ENCODE measurements around the gene PSTPIP1.

The PSTPIP1 gene

DNA sequence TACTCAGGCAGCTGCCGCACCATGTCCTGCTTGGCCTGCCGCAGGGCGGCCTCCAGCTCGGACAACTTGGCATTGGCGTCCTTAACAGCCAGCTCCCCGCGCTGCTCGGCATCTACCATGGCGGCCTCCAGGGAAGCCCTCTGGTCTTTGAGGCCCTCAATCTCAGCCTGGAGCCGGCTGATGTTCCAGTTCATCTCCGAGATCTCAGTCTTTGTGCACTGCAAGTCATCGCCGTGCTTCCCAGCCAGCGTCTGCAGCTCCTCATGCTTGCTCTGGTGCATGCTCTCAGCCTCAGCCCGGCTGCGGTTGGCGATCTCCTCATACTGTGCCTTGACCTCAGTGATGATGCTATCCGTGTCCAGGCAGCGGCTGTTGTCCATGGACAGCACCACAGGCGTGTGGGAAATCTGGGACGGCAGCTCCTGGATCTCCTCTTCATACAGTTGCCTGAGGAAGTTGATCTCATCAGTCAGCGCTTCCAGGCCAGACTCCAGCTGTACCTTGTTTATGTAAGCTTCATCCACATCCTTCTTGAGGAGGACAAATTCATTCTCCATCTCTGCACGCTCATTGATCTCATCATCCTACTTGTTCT is 15.5 kb upstream of the PSTPIP1 start:
- DNase-seq = no peak

DNA sequence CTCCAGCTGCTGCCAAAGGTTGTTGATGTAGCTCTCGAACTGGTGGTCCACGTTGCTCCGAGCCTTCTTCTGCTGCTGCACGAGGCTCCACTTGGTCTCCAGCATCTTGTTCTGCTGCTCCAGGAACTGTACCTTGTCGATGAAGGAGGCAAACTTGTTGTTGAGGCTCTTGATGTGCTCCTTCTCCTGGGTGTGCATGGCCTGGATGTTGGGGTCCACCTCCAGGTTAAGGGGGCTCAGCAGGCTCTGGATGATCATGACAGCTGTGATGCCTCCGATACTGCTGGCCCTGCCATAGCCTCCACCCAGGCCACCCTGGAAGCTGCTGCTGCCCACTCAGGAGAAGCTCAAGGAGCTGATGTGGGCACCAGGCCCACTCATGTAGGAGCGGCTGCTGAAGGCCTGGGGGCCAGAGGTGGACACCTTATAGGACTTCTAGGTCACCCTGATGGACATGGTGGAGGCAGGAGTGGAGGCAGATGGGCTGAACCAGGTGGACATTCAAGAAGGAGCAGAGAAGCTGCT is 14.9 kb upstream of the PSTPIP1 start:
- no peak for DNase-seq

DNA sequence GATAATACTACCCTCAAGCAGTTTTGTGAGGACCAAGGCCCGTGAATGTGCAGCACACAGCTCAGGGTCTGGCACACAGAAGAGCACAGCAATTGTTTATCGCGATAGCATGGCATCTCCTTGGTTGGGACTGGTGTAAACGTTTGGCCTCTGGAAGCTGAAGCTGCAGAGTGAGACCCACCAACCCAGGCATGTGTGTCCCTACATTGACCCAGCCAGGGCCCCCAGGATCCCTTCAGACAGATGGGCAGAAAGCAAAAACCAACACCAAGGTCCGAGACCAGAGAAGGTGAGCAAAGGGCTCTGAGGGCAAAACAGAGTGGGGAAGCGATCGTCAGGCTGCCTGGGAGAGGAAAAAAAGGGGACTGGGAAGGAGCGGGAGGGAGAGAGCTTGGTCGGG is 12.6 kb upstream of the PSTPIP1 start:
- DNase-seq = no peak

DNA sequence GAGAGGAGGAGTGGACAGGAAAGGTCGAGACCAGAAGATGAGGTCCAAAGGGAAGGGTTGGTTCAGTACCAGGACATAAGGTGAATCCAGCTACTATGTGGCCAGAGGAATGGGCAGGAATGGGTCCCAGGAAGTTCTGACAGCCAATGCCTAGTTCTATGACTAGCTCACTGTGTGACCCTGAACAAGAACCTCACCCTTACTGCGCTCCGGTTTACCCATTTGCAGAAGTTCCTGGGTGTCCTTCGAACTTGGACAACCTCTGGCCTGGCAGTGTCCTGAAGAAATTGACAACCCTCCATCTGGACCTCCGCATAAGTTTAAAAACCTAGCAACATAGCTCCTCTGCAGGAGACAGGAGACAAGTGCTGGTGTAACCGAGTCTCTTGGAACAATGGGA is 12.2 kb upstream of the PSTPIP1 start:
- DNase-seq = no peak

DNA sequence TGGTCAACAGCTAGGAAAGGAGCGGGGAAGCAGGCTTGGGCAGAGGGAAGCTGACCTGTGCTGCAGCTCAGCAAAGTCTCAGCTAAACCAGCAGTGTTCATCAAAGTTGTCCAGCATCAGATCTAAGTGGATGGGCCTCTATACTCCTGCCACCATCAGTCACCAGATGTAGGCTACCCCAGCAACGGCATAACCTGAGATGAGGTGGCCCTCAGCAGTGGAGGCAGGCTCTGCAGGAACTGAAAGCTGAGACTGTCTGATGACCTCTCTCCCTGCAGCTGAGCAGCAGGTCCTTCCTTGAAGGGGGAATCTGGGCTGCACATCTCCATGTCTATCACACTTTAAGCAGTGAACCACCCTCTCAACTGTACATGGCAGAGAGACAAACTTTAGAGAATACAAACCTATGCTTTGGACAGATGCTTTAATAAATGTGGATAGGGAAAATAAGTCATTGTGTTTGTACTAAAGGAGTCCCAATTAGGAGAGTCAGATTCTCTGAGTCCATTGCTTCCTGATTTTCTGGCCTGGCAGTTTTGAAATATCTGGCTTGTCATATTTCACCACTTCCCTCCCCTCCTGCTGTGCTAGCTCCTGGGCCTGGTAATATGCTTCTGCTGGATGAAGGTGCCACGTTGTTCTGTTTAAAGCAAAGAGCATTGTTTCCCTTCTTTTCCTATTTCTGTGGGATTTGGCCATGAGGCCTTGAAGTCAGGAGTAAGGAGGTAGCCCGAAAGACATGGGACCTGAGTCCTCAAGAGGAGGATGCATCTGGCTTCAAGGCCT is 11.1 kb upstream of the PSTPIP1 start:
- no peak for DNase-seq

DNA sequence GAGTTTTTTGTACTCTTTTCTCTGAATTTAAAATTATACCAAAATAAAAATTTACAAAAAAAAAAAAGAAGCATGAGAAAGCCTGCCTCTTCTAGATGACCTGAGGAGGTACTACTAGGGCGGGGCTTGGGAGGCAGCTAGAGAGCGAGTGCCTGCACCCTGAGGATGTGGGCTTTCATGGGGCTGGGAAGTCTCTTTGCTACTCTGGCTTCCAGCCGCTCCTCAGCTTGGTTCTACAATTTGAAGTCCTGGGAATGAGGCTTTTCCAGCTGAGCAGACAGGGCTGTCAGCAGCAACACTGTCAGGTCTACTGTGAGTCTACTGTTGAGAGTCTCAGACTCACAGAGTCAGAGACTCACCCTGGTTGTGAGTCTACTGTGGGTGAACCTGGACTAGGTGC is 8.2 kb upstream of the PSTPIP1 start:
- DNase-seq = no peak

DNA sequence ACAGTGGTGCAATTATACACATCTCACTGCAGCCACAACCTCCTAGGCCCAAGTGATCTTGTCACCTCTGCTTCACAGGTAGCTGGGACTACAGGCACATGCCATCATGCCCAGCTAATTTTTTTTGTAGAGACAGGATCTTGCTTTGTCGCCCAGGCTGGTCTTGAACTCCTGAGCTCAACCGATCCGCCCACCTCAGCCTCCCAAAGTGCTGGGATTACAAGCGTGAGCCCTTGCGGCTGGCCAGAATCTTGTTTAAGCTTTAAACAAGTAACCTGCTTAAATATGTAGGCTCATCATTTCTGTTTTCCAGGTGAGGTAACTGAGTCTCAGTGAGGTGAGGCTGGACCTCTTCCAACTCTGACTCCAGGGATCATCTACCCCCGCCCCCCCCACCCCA is 7.7 kb upstream of the PSTPIP1 start:
- no peak for DNase-seq

DNA sequence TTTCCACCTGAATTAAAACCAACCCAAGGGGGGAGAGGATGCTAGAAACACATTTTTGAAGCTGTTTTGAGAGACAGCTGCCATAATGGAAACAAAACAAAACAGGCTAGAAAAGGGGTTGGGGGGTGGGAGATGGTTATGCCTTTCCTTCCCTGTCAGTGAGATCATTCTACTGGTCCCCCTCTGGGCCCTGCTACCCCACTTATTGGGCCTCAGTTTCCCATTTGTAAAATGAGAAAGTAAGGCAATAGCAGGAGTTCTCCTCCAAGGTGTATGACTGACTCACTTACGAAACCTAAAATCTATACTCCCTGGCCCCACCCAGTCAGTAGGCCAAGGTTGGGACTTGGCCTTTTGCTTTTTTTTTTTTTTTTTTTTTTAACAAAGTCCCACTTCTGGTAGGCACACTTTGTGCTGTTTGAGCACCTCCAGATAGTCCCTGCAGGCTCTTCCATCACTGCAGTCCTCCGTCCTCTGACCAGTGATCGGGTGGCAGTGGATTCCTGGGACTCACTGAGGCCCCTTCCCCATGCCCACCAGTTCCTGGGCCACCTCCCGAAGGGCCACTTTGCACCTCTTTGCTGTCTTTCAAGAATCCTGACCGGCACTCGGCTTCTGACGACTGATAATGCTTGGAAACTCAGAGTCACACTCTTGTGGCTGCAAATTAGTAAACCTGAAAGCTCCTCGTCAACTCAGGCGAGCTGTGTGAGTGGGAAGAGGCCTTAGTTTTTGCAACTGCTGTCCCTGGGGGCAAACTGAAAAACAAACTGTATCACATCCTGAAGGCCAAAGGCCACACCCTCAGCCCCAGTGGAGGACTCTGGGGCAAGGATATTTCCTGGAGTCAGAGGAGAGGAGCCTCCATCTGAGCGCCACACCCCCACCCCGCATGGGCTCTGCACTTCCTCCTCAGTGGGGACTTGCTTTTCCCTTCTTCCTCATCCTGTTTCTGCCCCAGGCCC is 6.7 kb upstream of the PSTPIP1 start:
- no peak for DNase-seq

DNA sequence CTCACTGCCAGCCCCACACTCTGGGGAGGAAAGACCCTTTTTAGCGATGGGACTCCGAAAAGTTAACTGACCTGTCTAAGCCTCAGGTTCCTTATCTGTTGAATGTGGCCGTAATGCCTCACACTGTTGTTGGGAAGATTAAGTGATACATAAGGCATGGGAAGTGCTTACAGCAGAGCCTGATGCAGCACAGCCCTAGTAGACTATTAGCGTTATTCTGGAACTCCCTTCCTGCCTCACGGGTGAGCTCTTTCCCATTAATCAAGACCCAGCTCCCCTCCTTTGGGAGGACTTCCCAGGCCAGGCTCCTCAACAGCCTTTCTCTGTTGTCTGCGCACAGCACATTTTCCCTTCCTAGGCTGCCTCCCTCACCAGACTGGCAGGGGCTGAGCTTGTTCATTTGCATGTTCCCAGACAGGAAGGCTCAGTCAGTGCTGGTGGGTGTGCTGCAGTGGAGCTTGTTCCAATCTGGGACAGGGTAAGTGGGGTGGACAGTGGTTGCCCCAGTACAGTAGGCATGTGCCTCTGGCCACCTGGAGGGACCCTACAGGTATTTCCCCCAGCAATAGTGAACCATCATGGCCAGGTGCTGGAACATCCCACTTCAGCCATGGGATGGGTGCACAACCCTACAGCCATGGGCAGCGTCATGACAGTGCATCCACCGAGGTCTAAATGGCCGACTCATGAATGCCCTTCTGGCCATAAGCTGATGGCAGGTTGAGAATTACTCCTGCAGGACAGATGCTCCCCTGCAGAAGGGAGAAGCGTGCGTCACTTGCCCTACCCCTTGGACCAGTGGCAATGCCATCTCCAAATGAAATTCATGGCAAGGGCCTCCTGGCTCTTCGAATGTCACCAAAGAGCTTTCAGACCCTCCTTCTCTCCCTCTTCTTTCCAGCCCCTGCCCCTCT is 5.8 kb upstream of the PSTPIP1 start:
- DNase-seq = no peak

DNA sequence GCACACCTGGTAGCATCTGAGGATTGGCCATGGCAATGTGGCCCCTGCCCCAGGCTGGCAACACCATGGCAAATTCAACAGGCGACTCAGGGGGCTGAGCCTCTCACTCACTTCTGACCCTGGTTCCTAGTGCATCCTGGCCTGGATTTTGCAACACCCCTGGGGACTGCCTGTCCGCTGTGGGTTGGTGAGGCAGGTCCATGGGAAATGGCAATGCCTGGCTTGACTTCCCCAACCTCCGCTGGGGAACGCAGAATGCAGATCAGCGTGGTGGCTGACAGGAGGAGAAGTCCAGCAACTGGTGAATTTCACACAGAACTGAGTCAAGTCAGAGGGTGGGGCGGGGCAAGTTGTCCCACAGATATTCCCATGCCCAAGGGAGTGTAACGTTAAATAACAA is 3.9 kb upstream of the PSTPIP1 start:
- no peak for DNase-seq

DNA sequence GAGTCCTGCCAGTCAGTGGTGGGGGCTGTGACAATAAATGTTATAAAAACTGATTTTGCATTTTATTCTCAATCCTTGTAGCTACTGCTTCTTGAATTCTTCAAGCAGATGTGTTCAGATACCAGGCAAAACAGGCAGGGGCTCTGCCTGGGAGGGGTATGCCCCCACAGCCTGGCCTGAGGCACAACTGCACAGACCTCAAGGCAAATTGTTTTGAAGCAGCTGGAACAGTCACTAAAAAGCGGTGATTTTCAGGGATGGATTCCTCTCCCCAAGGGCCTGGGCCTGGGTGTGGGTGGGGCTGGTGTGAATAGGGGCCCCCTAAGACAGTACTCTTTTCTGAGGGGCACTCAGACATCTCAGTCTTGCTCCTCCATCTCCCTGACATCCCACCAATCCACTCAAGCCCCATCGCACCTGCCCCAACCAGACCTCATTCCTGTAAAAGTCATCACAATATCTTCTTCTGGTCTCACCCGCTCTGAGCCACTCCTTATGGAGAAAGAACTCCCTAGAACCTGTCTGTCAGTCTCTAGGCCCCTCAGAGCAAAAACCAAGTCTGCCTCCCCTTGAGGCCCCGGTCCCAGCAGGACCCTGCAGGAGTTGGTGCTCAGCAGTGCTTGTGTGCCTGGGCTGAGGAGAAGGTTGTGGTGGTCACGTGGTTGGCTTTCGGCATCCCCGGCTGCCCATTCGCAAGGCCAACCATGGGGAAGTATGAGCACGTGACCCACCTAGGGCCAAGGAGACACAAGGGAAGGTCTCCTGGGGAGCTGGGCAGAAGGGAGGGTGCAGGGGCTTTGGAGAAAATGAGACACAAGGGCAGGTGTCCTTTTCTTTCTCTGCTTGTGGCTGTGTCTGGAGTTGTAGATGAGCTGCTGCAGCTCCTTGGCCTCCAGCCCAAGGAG is 2.9 kb upstream of the PSTPIP1 start:
- no peak for DNase-seq

DNA sequence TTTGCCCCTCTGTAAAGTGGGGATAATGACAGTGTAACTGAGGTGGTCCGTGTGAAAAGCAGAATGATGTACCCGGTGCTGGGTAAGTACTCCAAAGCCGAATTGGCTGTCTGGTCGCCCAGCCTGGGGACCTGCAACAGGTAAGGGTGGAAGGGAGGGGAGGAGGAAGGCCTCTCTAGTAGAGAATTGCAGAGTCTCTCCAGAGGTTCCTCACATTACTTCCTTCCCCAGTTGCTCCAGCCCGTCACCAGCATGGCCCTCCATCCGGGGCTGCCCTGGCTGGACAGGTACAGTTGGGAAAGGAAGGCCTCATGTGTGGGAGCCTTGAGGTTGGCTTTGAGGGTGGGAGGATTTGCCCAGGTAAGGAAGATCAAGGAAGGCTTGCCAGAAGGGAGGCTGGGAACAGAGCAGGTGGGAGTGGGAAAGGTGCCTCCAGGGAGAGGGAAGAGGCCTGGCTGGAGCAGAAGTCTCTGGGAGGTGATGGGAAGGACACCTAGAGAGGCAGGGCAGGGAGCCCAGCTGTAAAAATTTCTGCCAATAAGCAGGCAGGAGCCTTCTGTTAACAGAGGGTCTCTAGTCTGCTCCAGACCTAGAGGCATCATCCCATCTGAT is 1.7 kb upstream of the PSTPIP1 start:
- DNase-seq = no peak

DNA sequence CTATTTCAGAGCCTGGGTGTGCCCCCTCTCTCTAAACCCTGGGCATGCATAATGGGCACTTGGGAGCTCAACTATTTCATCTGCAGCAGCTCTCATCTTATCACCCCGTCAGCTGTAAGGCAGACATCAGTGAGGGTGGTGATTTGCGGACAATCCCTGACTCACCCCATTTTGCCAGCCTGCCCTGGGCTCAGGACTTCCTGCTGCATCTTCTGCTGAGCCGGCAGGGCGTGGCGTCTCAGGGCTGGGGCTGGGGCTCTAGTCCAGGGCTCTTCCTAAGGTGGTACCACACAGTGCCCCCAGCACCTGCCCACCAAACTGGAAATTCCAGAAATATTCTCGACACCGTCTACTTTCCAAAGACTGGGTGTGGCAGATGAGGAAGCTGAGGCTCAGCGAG is 925 bp upstream of the PSTPIP1 start:
- DNase-seq = no peak

DNA sequence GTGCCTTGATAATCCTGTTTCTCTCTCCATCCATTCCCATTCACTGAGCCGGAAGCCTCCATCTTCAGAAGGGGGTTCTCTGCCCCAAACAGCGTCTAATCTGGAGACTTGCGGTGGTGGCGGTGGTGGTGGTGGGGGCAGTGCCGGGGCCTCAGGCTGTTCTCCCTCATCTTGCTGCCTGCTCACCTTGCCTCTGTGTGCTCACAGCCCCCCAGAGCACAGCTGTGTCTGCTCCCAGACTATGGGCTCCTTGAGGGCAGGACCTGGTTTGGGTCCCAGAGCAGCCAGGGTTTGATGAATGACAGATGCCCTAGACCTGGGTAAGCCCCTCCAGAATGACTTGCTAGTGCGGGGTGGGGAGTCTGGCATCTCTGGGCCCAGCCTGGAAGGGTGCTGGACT is 430 bp upstream of the PSTPIP1 start:
- DNase-seq = no peak

DNA sequence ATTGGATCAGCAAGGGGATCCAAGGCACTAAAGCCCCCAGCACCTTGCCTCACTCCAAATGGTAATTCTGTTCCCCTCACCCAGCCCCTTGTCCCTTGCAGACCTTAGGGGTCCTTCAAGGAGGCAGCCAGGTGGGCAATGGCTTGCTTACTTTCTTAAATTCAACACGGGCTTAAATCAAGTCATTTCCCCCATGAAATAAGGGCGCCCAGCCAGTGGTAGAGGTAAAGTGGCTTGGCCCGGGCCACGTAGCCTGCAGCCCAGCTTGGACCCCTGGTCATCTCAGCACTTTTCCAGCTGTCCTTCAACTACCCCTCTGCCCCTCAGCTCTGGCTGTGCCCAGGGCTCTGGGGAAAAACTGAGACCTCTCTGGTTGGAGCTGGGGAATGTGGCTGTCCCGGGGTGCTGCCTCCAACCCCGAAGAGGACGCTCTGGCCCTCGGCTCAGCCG is 1.2 kb downstream of the PSTPIP1 start:
- no peak for DNase-seq

DNA sequence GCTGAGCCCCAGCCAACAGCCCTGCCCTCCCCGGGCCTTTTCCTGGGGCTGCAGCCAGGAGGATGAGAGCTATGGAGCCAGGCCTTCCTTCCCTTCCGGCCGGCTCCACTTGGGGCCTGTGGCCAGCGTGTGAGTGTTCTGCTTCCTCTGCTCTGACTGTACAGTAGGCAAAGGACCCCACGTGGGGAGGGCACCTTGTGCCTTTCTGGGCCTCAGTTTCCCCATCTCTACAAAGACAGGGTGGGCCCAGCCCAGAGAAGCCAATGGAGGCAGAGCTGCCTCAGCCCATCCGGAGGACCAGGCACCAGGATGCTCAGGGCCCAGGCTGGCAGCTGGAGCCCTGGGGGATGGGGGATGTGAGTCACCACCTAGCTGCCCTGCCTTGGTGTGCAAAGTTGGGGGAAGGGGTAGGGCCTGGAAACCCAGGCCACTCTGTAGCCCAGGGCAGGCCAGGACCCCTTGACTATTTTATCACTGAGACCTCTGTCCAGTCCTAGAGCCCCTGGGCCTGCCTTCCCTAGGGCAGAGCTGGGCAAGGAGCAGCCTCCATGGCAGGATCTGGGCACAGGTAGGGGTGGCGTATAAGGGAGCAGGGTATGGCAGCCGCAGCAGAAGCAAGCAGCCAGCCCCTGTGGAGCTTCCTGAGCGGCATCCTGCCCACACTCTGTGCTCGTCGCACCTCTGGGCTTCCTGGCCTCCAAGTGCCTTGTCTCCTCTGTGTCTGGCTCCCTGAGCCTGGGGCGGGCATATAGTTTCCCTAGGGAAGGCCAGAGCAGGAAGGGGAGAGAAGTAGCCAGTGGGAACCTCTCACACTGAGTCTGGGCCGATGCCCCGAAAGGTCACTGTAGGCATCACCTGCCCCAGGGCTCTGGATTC is 1.8 kb downstream of the PSTPIP1 start:
- no peak for DNase-seq

DNA sequence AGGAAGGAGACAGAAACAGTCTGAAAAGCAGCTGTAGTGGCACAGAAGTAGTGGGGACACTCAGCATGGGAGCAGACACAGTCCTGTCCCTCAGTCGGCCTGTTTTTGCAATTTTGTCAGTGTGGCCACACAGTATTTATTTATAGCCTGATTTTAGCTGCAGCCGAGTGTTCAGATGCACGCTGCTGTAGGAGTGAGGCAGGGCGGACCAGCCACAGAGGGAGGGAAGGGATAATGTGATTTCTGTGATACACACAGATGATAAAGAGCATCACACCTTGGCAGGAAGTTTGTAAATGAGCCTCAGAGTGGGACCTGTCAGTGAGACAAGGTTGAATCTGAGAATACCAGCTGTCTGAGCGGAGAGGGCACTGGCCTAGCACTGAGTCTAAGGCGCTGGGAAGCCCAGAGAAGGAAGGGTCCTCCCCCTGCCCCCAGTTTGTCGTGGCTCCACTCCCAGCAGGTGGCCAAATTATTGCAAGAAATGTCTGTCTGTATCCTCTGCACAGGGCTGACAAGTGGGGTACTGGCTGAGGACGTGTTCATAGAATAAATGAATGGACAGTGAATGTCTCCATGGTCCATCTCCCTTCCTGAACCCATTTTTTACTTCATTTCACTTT is 3.8 kb downstream of the PSTPIP1 start:
- no peak for DNase-seq

DNA sequence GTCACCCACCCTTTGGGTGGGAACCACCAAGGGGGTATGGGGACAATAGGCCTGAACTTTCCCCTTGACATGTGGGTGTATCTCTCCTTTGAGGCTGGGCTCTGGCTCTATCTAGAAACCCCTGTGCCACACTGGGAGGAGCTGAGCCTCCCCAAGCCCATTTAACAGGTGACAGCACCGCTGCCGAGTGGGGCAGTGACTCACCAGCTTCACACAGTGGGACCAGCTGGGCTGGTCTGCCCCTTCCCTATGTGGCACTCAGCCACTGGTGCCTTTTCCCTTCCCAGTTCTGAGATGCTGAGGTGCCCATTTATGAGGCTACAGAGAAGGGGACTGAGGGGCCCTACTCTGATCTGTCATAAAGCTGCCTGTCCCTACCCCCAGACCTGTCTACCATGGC is 5.1 kb downstream of the PSTPIP1 start:
- DNase-seq = no peak

DNA sequence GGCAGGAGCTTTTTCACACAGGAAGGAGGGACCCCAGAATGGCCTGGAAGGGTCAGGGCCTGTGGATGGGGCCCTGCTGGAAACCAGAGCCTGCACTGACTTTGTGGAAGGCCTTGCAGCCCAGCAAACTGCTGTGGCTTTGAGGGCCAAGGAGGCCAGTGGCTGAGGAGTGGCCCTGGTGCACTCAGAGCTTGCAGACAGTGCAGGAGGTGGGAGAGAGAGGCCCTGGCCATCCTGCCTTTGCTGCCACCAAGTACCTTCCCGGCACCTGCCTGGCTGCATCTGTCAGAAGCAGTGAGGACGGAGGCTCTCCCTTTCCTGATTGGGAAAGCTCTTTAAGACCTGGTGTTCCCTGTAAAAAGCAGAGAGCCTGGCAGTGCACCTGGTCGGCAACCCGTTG is 6.4 kb downstream of the PSTPIP1 start:
- no peak for DNase-seq
